HG03108 (cell line): ENCODE data around the gene KAT6B.

Experiments used
- ATAC-seq: cut with Tn5 transposase; IDR thresholded peaks from one replicate; pipeline ENCODE4 v1.9.1; 2021; ENCODE audit warnings: moderate library complexity; ENCODE audit not compliant: unreplicated experiment

KAT6B gene

GRCh38 chr10:75057680-75058079, 231.3 kb downstream of the KAT6B start:
- no peak for ATAC-seq

DNA sequence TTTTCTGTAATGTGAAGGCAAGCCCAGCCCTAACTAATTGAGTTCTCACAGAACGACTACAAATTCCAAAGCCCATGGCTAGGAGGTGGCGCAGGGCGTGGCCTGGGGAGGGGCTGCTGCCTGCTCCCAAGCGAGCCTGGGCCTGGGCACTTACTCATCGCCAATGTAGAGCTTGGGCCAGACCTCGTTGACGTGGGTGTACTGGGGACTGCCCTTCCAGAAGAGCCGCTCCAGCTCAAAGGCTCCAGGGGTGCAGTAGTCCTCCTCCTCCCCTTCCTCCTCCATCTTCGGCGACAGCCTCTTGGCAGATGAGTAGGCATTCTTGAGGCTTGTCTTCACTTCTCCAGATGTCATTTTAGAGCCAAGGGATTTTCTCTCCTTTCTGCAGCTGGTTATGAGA, 231.8 kb downstream of the KAT6B start:
- ATAC-seq, result no peak

GRCh38 chr10:75061709-75062505, 235.5 kb downstream of the KAT6B start:
- no peak for ATAC-seq

DNA sequence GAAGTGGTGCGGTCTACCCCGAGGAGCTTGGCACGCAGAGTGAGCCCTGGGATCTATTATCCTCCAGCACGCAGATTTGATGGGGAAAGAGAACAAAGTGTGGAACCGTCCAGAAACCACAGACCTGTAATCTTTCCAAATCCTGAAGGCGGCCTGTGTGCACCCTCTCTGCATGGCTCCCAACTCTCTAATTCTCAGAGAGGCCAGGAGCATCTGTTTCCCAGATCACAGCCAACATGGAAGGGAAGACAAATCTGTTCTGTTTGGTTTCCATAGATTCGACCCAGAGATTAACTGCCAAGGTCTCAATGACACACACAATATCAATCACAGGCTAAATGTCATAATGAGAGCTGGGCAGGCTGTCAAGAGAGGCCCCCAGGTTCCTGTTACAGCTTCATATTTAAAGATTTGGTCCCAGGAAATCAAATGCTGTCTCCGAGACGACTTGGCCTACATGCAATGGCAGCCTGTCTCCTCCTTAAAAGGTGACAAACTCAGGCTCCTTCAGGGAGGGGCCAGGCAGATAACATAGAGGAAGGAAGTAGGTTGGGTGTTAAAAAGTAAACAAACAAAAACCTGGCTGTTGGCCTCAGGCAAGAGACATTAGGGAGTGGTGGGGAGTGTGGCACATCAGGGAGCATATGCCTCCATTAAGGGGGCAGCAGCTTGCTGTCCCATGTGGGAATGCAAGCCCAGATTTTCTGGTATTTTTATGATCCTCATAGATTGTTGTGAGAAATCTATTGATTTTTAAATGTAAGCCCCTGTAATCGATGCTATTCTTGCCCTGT, 236.3 kb downstream of the KAT6B start:
- ATAC-seq, result no peak

- no peak for ATAC-seq
Measured at GRCh38 chr10:75063461-75064230, 237.2 kb downstream of the KAT6B start.

- ATAC-seq, result no peak
Measured at GRCh38 chr10:75065076-75065475, 238.7 kb downstream of the KAT6B start.

GRCh38 chr10:75066271-75066670, 239.9 kb downstream of the KAT6B start:
- no peak for ATAC-seq

DNA sequence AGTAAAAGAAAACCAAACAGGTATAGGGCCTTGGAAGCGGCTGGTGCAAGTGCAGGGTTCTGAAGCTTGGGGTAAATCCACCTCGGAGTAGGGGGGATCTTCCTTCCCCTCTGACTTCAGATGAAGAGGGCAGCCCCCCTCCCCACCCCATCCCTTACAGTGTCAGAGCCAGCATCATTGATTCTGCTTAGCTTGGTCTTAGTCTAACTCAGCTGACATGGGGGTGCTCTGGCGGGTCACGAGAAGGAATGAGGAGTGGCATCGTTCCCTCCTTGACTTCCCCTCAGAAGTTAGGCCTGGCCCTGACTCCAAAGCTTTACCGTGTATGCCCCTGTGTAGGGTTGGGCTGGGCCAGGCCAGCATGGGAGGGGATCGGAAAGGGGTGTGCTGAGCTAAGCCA, 240.9 kb downstream of the KAT6B start:
- ATAC-seq, result no peak

DNA sequence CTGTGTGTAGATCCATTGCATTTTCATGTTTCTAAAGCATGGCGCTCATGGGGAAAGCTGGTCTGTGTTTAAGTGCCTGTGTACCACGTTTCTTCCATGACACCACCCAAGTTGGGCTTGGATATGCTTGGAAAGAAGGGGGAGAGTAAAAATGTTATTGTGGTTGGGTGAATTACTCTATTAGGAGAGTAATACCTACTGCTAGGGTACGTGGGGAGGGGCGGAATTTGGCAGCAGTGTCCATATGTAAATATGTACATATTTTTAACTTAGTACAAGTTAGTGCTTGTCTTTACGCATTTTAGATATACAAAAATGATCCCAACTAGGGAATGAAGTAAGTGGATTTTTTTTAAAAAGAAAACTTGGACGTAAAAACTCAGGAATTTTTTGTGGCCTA, 242.1 kb downstream of the KAT6B start:
- no peak for ATAC-seq

DNA sequence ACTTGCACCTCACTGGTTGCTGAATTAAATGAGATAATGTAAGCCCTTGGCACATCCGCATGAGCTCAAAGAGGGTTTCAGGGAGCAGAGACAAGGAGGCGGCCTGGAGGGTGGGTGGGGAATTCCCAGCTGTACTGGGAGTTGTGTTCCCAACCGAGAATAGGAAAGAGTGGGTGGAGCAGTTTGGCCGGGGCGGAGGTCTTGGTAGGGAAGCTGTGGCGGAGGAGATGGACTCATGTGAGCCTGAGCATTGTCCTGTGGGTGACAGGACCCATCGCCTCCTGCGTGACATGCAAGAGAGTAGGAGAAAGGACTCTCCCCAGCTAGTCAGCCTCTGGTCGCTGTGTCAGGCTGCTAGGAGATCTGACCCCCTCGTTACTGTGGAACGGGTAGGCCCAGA, 244.1 kb downstream of the KAT6B start:
- ATAC-seq, result no peak

DNA sequence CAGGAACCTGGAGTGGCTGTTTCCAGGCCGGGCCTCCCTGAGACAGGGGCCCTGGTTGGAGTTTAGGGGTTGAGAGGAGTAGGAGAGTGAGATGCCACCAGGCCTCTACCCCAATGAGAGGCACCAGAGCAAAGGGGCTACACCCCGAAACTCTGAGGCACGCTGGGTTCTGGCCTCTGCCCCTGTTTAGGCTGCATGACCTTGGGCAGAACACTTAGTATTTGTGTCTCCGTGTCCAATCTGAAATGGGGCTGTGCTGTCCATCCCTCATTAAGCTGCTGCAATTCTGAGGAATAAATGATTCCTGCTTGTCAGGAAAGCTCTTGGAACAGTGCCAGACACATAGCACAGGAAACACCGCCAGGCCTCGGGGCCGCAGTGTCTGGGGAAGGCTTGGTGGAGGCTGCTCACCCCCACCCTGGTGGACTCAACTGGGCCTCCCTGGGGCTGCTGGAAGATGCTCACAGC, 244.6 kb downstream of the KAT6B start:
- no peak for ATAC-seq

GRCh38 chr10:75071756-75072155, 245.4 kb downstream of the KAT6B start:
- ATAC-seq, result no peak

- no peak for ATAC-seq
Measured at GRCh38 chr10:75072727-75073126, 246.3 kb downstream of the KAT6B start.

DNA sequence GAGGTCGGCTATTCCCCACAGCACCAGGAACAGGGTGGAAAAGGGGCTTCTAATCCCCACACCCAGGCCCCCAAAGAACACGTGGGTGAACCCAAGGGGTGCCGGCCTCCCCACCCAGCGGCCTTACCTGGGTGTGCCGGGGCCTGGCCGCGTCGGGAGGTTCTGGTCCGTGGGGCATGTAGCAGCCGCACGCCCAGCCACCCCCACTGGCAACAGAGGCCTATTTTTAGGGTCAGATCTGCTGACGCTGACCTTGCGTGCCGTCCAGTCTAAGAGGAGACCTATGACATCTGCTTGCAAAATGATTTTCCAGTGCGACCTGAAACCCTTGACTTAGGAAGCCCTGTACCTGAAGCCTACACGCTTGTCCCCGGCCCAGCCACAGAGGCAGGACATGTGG, 247.0 kb downstream of the KAT6B start:
- ATAC-seq, result no peak

GRCh38 chr10:75074711-75075445, 248.5 kb downstream of the KAT6B start:
- ATAC-seq, result no peak

GRCh38 chr10:75076348-75076747, 249.9 kb downstream of the KAT6B start:
- ATAC-seq, result no peak

DNA sequence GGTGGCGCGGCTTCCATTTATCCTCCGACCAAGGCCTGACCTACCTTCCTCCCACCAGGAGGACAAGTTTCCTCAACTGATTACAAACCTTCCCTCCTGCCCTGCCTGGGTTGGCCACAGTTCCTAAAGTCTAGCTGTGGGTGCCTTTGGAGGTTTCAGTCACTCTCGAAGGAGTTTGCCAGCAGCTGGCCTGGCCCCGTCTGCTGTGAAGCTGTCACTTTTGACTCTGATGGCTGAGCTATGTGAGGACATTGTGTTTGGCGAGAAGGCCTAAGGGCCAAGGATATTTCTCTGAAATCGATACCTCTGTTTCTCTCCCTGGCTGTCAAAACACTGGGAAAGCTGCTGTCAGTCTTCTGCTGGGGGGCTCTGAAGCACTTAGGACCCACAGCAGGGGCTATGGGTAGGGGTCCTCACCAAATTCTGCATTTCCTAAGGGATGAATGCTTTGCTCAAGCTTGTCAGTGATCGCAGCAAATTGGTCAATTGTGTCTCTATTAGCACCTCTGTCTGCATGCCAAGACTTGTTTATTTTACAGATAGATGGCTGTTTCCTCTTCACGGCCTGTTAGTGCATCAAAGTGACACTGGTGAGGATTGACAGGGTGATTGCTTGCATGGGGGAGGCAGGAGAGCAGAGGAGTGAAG, 253.2 kb downstream of the KAT6B start:
- ATAC-seq, result no peak

- no peak for ATAC-seq
Measured at GRCh38 chr10:75080554-75080953, 254.2 kb downstream of the KAT6B start.

DNA sequence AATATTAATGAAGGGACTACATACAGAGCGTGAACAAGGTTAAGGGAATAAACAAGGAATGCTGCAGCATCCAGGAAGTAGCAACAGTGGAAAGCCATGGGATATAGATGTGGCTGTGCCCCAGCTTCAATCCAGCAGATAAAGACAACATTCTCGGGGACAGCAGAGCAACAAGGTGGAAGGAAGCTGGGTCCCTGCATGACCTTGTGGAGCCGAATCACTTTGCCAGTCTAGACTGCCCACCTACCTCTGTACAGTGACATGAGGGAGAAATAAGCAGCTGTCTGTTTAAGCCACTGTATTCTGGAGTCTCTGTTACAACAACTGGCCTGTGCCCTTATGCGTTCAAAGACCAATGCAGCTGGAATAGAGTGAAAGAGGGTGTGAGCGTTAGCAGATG, 255.0 kb downstream of the KAT6B start:
- no peak for ATAC-seq
